CD4-positive, alpha-beta T cell (primary cell): ENCODE results near the gene TAS2R60. TPM values are rescaled to one million over a fixed set of nuclear protein-coding genes. Genes with fewer than 3 reads are reported as not detected.
A peak's percentile ranks its signal among the peaks of the same experiment; 100 is the strongest.

Experiments
- ATAC-seq: fragments of 200-7000 bp; cut with Tn5 transposase; one replicate; pipeline ENCODE4 v1.10.0; 2022; ENCODE audit warnings: mild to moderate bottlenecking; ENCODE audit not compliant: poor library complexity
- CTCF ChIA-PET: fragments of 350-600 bp; sonication (Branson Sonifier 250); formaldehyde crosslinking; loops from one replicate; lab custom pipeline; 2021; ENCODE audit warnings: antibody characterized with exemption, inconsistent platforms; lab: Charles Lee
- POLR2A ChIA-PET: fragments of 350-600 bp; sonication (Branson Sonifier 250); formaldehyde crosslinking; loops from one replicate; lab custom pipeline; 2021; ENCODE audit warnings: antibody characterized with exemption, inconsistent platforms; lab: Charles Lee
- DNase-seq, 14 experiments: peaks; one replicate each; pipeline ENCODE4 v3.0.0-alpha.2; 2013 to 2020; ENCODE audit warnings: mixed read lengths in 2 of 14
- H3K27ac ChIP-seq, 2 donors: one replicate each; pipeline versions ENCODE4 v1.5.1 to v1.7.0; 2013; ENCODE audit warnings: low read length in 2 of 2, low read depth in 1 of 2, mild to moderate bottlenecking in 1 of 2
- H3K27me3 ChIP-seq, 2 experiments: 1 replicate in 1 of 2; 2 replicates in 1 of 2; pipeline versions ENCODE4 v1.6.1 to v1.7.0; 2013; ENCODE audit warnings: low read length in 2 of 2, control low read depth in 1 of 2, mild to moderate bottlenecking in 1 of 2, moderate library complexity in 1 of 2; ENCODE audit not compliant: insufficient read depth in 2 of 2, control insufficient read depth in 1 of 2
- H3K36me3 ChIP-seq: one replicate; pipeline ENCODE4 v1.6.1; 2013; ENCODE audit warnings: low read length, control low read depth; ENCODE audit not compliant: insufficient read depth
- H3K4me1 ChIP-seq: one replicate; pipeline ENCODE4 v1.6.1; 2013; ENCODE audit warnings: low read length, control low read depth; ENCODE audit not compliant: insufficient read depth
- H3K4me3 ChIP-seq: one replicate; pipeline ENCODE4 v1.5.1; 2013; ENCODE audit warnings: mild to moderate bottlenecking, low read length, moderate library complexity
- H3K9me3 ChIP-seq, 2 experiments: 1 replicate in 1 of 2; 2 replicates in 1 of 2; pipeline versions ENCODE4 v1.6.1 to v1.7.0; 2013; ENCODE audit warnings: low read length in 2 of 2, mild to moderate bottlenecking in 2 of 2, control low read depth in 1 of 2, moderate library complexity in 1 of 2; ENCODE audit not compliant: control insufficient read depth in 1 of 2, insufficient read depth in 1 of 2
- H3K27ac Mint-ChIP-seq: one replicate; pipeline ENCODE4 v1.8.0; 2020; ENCODE audit warnings: mixed read lengths
- H3K27me3 Mint-ChIP-seq: one replicate; pipeline ENCODE4 v1.8.0; 2021; ENCODE audit warnings: mixed read lengths
- H3K36me3 Mint-ChIP-seq: one replicate; pipeline ENCODE4 v1.8.0; 2021; ENCODE audit warnings: low read depth, mixed read lengths
- H3K4me1 Mint-ChIP-seq: one replicate; pipeline ENCODE4 v1.8.0; 2021; ENCODE audit warnings: low read depth, mixed read lengths
- H3K4me3 Mint-ChIP-seq: one replicate; pipeline ENCODE4 v1.8.0; 2020; ENCODE audit warnings: mild to moderate bottlenecking, mixed read lengths
- H3K9me3 Mint-ChIP-seq: one replicate; pipeline ENCODE4 v1.8.0; 2020; ENCODE audit warnings: mixed read lengths
- CTCF ChIP-seq: fragments of 200-600 bp; IDR thresholded peaks from one replicate; pipeline ENCODE4 v1.8.0; 2022; ENCODE audit warnings: antibody characterized with exemption, mild to moderate bottlenecking
- intact Hi-C, 2 experiments: fragments of 100-400 bp; cut with DNase I in 1 of 2; cut with micrococcal nuclease in 1 of 2; formaldehyde crosslinking; loops; one replicate each; pipeline versions ENCODE4 v1.15.1 to v1.9.0; 2023 to 2025; cut with DNase I, micrococcal nuclease
- polyA plus RNA-seq, 2 donors: library from polyadenylated mRNA; unstranded; fragments of 120-200 nt; gene quantifications; one replicate each; pipeline ENCODE4 v1.2.1, GENCODE V29; 2013
- total RNA-seq, 174 experiments: library from RNA in 2 of 174; stranded (reverse) in 2 of 174; gene quantifications; one replicate each; pipeline ENCODE4 v1.2.3 and lab custom pipeline; 2021 to 2026

TAS2R60 gene
- total RNA-seq (under 1 TPM; 0.47 to 0.61 TPM), total RNA-seq (lab: John Stamatoyannopoulos, UW) (0 to 1.9 (median 0) reads per million in 172 experiments)
- polyA plus RNA-seq (2013, experiment 1 of 2): 0.06 TPM
- 0.19 TPM for polyA plus RNA-seq (2013, experiment 2 of 2)

- ATAC-seq (no peak), DNase-seq (no peak)
- no peak within 1 kb of the TSS for H3K4me3 Mint-ChIP-seq
- H3K4me1 Mint-ChIP-seq: peaks cover 4% of the 10 kb centered on the region
- H3K27ac Mint-ChIP-seq: no peak within 1 kb of the TSS
- no peaks in the 10 kb centered on the region for H3K9me3 ChIP-seq
- no peak for TF ChIP-seq CTCF
- H3K36me3 ChIP-seq: peaks cover 4% of the 10 kb centered on the region
- ChIA-PET CTCF (no interaction called here), POLR2A (no interaction called here)
- no peaks in the 10 kb centered on the region for H3K27me3 ChIP-seq
- no peaks in the 10 kb centered on the region for H3K4me1 ChIP-seq
- H3K4me3 ChIP-seq: no peak within 1 kb of the TSS
- H3K27me3 Mint-ChIP-seq: no peaks in the 10 kb centered on the region
- intact Hi-C loops: no loop called here
- H3K27ac ChIP-seq: no peak within 1 kb of the TSS
- H3K9me3 Mint-ChIP-seq: no peaks in the 10 kb centered on the region
- peaks cover 13% of the 10 kb centered on the region for H3K36me3 Mint-ChIP-seq
Measured at GRCh38 chr7:143443153-143443552, at the start of gene TAS2R60. TAS2R60 (plus strand) TSS chr7:143443453; CDS start chr7:143443453, 0 bp downstream.

- Histone ChIP-seq H3K4me3 (no peak overlapping the region), H3K9me3 (no peaks in the 10 kb centered on the region), H3K36me3 (peaks cover 80% of the 10 kb centered on the region), H3K4me1 (peaks cover 12% of the 10 kb centered on the region), H3K27me3 (no peaks in the 10 kb centered on the region), H3K27ac (no peak overlapping the region)
- intact Hi-C loops: no loop called here
- CTCF ChIA-PET: no interaction called here
- Mint-ChIP-seq H3K27me3 (no peaks in the 10 kb centered on the region), H3K4me1 (peaks cover 17% of the 10 kb centered on the region), H3K4me3 (no peak overlapping the region), H3K9me3 (no peaks in the 10 kb centered on the region), H3K36me3 (peaks cover 95% of the 10 kb centered on the region), H3K27ac (peak overlapping the region; percentile 30)
- POLR2A ChIA-PET: interaction anchor here (1.0 to 2.1 kb wide), 5 partner anchors 8 to 14 kb away, joined by 5 to 10 read pairs (median 6); no protein-coding TSS in a partner anchor
- ATAC-seq (no peak), DNase-seq (no peak)
- no peak for TF ChIP-seq CTCF
Measured at GRCh38 chr7:143394068-143394467, 49.2 kb upstream of the TAS2R60 start.

- H3K36me3 ChIP-seq: peaks cover 80% of the 10 kb centered on the region
- ATAC-seq (no peak), DNase-seq (no peak)
- H3K27ac ChIP-seq: no peak overlapping the region
- POLR2A ChIA-PET: interaction anchor here (1.7 to 2.1 kb wide), 2 partner anchors 8 to 13 kb away, joined by 6 to 7 read pairs; partner anchors contain the start of gene EPHA1
- H3K4me1 ChIP-seq: peaks cover 9% of the 10 kb centered on the region
- TF ChIP-seq CTCF: no peak
- CTCF ChIA-PET: interaction anchor here (1.7 kb wide), 1 partner anchor 14 kb away, joined by 9 read pairs; no protein-coding TSS in a partner anchor
- no peak overlapping the region for H3K4me3 ChIP-seq
- Mint-ChIP-seq H3K27me3 (no peaks in the 10 kb centered on the region), H3K4me3 (no peak overlapping the region), H3K36me3 (peaks cover 93% of the 10 kb centered on the region), H3K27ac (peak overlapping the region; percentile 66), H3K4me1 (peaks cover 13% of the 10 kb centered on the region), H3K9me3 (no peaks in the 10 kb centered on the region)
- H3K9me3 ChIP-seq: no peaks in the 10 kb centered on the region
- intact Hi-C loops: no loop called here
- H3K27me3 ChIP-seq: no peaks in the 10 kb centered on the region
Measured at GRCh38 chr7:143394777-143395176, 48.5 kb upstream of the TAS2R60 start.
